DOHH2 (cell line): ENCODE measurements around the gene CRHR1.

Experiments used
- CTCF ChIP-seq: fragments of 200-600 bp; sonication (generic); IDR thresholded peaks from one replicate; pipeline ENCODE4 v1.5.1; 2014; ENCODE audit warnings: antibody characterized with exemption, mild to moderate bottlenecking, low read depth, low read length; ENCODE audit not compliant: poor library complexity, severe bottlenecking
- EZH2phosphoT487 ChIP-seq: fragments of 200-600 bp; sonication (generic); IDR thresholded peaks from 2 replicates; pipeline ENCODE4 v1.6.1; 2017; ENCODE audit warnings: borderline replicate concordance, mild to moderate bottlenecking, antibody characterized with exemption, low read length, moderate library complexity, mixed read lengths

DNA sequence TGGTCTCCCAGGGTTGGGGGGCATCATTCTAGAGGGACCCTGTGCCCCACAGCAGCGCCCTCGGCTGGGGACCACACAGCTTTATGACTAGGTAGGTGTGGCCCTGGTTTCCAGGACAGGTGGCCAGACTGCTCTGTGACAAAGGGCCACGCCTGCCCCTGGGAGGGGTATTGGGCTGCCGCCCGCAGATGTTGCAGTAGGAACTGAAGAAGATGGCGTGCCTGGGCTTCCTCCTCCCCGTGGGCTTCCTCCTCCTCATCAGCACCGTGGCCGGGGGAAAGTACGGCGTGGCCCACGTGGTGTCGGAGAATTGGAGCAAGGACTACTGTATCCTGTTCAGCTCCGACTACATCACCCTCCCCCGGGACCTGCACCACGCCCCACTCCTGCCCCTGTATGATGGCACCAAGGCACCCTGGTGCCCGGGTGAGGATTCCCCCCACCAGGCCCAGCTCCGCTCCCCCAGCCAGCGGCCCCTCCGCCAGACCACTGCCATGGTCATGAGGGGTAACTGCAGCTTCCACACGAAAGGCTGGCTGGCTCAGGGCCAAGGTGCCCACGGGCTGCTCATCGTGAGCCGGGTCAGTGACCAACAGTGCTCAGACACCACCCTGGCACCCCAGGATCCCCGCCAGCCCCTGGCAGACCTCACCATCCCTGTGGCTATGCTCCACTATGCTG is 60.7 kb downstream of the CRHR1 start, which contains the start of gene SPPL2C:
- TF ChIP-seq CTCF (no peak), EZH2phosphoT487 (no peak)
